GM19438 (cell line): ENCODE data around the gene BAHD1.
A peak's percentile ranks its signal among the peaks of the same experiment; 100 is the strongest.

ENCODE experiments used
- ATAC-seq: cut with Tn5 transposase; IDR thresholded peaks from one replicate; pipeline ENCODE4 v1.9.1; 2021; ENCODE audit warnings: low read depth; ENCODE audit not compliant: unreplicated experiment

The BAHD1 gene

GRCh38 chr15:40464595-40465185 lies 23.9 kb downstream of the BAHD1 start:
- ATAC-seq, result no peak

- ATAC-seq, result no peak
These were observed 25.2 kb downstream of the BAHD1 start for GRCh38 chr15:40465939-40466338.

- no peak for ATAC-seq
These were observed 25.9 kb downstream of the BAHD1 start for GRCh38 chr15:40466426-40467260.

GRCh38 chr15:40467261-40467615 lies 26.5 kb downstream of the BAHD1 start:
- ATAC-seq, result no peak

- ATAC-seq, result no peak
These were observed 28.2 kb downstream of the BAHD1 start for GRCh38 chr15:40468898-40469331.

- no peak for ATAC-seq
These were observed 29.1 kb downstream of the BAHD1 start for GRCh38 chr15:40469776-40470390.

GRCh38 chr15:40470423-40471104 lies 29.8 kb downstream of the BAHD1 start, which contains the start of gene CHST14:
Gene CHST14, plus strand, starts transcription at chr15:40470984. Its CDS starts 230 bp downstream, at chr15:40471214.
- peak; percentile 74 for ATAC-seq

GRCh38 chr15:40471105-40471807 lies 30.5 kb downstream of the BAHD1 start:
- peak; percentile 47 for ATAC-seq

GRCh38 chr15:40471808-40472150 lies 31.0 kb downstream of the BAHD1 start:
- peak; percentile 24 for ATAC-seq

- ATAC-seq, result no peak
These were observed 31.5 kb downstream of the BAHD1 start for GRCh38 chr15:40472171-40472727.

- ATAC-seq, result no peak
These were observed 33.8 kb downstream of the BAHD1 start for GRCh38 chr15:40474581-40474980.

GRCh38 chr15:40477642-40478327 lies 37.0 kb downstream of the BAHD1 start:
- ATAC-seq, result no peak

GRCh38 chr15:40479024-40479423 lies 38.3 kb downstream of the BAHD1 start:
- no peak for ATAC-seq

GRCh38 chr15:40481341-40482074 lies 40.8 kb downstream of the BAHD1 start:
- no peak for ATAC-seq

GRCh38 chr15:40483919-40484318 lies 43.2 kb downstream of the BAHD1 start:
- ATAC-seq, result no peak

GRCh38 chr15:40486066-40486770 lies 45.5 kb downstream of the BAHD1 start:
- no peak for ATAC-seq

GRCh38 chr15:40487816-40488682 lies 47.3 kb downstream of the BAHD1 start:
- ATAC-seq, result no peak
